ENCODE results near the gene MICAL3.
"Not testable (repeated sequence)": the region's sequence is repeated elsewhere in the genome, so short reads cannot be mapped to it uniquely, and the experiment has no call there.

The MICAL3 gene

GRCh38 chr22:18031695-18032454, 7.5 kb upstream of the MICAL3 start:
- no peak for DNase-seq (ENCODE audit: low spot score)

DNA sequence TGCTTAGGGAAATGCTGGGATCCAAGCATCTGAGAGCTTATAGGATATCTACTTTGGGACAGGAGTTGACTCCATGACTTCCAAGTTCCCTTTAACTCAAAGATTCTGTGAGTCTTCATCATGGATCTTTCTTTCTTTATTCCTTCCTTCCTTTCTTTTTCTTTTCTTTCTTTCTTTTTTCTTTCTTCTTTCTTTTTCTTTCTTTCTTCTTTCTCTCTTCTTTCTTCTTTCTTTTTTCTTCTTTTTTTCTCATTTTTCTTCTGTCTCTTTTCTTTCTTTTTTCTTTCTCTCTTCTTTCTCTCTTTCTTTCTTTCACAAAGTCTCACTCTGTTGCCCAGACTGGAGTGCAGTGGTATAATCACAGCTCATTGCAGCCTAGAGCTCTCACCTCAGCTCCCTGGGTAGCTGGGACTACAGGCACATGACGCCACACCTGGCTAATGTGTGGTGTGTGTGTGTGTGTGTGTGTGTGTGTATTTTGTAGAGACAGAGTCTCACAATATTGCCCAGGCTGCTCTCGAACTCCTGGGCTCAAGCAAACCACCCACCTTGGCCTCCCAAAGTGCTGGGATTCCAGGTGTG, 5.4 kb upstream of the MICAL3 start:
- DNase-seq (ENCODE audit: low spot score), result no peak

- no peak for DNase-seq (ENCODE audit: low spot score)
Measured at GRCh38 chr22:18028817-18029527, 4.6 kb upstream of the MICAL3 start.

DNA sequence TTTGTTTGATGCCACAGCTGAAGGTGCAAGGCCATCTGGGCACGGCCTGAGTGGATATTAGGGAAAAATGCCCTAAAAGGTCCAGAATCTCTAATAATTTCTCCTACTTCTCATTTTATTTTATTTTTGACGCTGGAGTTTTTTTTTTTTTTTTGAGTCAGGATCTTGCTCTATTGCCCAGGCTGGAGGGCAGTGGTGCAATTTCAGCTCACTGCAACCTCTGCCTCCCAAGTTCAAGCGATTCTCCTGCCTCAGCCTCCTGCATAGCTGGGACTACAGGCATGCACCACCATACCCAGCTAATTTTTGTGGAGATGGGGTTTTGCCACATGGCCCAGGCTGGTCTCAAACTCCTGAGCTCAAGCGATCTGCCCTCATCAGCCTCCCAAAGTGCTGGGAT, 1.5 kb upstream of the MICAL3 start:
- DNase-seq (ENCODE audit: low spot score), result not testable (repeated sequence)

DNA sequence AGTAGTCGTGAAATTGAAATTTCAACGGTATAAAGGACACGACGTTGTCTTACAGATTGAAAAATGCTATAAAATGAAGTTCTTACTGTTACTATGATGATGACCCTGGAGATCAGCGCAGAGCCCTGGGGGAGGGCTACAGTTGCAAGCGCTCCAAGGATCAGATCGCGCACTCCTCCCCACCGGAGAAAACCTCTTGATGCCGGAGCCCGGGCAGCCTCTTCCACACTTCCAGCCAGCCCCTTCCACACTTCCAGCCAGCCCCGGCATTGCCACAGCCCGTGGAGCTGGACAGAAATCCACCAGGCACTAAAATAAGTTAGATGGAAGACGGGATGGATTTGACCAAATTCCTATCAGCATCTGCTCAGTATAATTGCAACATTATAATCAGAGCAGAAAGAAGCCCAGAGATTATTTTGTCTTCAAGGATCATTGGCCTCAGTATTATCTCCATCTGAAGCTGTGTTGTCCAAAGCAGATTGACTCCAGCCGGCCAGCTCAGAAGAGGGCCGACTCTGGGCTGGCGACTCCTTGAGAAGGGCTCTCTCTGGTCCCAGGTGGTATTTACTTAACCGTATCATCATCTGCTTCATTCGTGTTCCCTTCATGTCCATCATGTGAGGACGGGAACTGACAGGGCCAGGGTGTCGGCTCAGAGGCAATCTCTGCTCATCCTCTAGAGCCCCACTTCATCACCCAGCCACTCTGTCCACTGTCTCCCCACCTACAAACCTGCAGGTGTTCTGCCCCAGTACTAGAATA, 777 bp upstream of the MICAL3 start:
- no peak for DNase-seq (ENCODE audit: low spot score)

DNA sequence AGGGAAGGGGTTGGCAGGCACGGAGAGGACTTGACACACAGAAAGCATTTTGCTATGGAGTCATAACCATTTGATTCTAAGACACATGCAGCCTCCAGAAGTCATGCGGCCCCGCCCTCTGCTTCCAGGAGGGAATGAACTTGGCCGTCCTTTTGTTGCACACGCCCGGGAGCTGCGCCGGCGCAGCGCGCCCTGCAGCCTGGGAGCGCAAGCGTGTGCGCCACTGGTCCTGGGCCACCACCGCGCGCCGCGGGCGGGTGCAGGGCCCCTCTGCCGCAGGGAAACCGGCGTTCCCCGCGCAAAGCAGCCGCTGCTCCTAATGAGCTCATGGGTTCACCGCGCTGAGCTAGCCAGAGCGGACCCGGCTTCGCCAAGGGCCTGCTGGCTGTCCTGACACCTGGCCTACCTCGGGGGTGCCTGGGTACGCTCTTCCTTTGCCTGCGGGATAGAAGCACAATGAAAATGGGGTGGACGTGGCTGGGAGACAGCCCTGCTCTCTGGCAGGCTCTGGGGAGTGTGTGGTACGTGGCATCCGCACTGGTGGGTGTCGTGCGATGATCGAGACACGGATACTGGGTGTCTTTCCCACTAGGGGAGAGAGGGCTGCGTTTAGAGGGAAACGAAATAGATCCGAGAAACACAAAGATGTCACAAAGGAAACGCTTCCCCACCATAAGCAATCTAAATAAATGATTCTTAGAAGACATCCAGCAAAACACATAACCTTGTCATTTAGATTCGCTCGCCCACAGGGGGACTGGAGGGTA, 669 bp downstream of the MICAL3 start:
- DNase-seq (ENCODE audit: low spot score), result peak; percentile 73

GRCh38 chr22:18022876-18023275, 1.5 kb downstream of the MICAL3 start:
- no peak for DNase-seq (ENCODE audit: low spot score)

DNA sequence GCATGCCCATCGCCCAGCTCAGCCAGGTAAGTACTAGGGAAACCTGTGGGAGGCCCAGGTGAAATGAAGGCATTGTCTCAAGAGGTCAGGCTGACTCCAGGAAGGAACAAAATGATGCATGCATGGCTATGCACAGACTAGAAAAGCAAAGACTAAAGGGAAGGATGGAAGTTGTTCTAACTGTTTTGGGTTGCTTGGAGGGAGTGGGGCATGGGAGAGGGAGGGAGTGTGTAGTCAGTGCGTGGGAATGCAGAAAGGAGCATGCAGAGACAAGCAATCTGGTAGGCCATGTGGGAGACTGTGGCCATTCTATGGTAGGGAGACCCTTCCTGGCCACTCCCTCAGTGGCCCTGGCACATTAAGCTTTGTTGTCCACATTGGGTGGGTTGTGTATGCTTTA, 2.9 kb downstream of the MICAL3 start:
- DNase-seq (ENCODE audit: low spot score), result no peak

- not testable (repeated sequence) for DNase-seq (ENCODE audit: low spot score)
Measured at GRCh38 chr22:18020743-18021142, 3.6 kb downstream of the MICAL3 start.

DNA sequence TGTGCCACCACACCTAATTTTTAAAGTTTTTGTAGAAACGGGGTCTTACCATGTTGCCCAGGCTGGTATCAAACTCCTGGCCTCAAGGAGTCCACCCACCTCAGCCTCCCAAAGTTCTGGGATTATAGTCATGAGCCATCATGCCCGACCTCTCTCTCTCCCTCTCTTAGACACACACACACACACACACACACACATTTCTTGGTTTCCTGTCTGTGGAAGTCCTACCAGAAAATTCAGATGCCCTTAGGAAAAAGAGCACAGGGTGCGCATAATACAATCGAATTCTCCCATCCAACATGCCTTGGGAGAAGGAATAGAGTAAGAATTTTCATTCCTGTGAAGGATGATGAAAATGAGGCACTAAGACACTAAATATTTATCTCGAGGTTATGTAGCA, 10.4 kb downstream of the MICAL3 start:
- DNase-seq (ENCODE audit: low spot score), result no peak

GRCh38 chr22:18013436-18013835, 10.9 kb downstream of the MICAL3 start:
- DNase-seq (ENCODE audit: low spot score), result no peak

GRCh38 chr22:18012531-18012930, 11.8 kb downstream of the MICAL3 start:
- no peak for DNase-seq (ENCODE audit: low spot score)

- DNase-seq (ENCODE audit: low spot score), result no peak
Measured at GRCh38 chr22:18010266-18010665, 14.1 kb downstream of the MICAL3 start.

GRCh38 chr22:18008136-18008535, 16.2 kb downstream of the MICAL3 start:
- DNase-seq (ENCODE audit: low spot score), result no peak

DNA sequence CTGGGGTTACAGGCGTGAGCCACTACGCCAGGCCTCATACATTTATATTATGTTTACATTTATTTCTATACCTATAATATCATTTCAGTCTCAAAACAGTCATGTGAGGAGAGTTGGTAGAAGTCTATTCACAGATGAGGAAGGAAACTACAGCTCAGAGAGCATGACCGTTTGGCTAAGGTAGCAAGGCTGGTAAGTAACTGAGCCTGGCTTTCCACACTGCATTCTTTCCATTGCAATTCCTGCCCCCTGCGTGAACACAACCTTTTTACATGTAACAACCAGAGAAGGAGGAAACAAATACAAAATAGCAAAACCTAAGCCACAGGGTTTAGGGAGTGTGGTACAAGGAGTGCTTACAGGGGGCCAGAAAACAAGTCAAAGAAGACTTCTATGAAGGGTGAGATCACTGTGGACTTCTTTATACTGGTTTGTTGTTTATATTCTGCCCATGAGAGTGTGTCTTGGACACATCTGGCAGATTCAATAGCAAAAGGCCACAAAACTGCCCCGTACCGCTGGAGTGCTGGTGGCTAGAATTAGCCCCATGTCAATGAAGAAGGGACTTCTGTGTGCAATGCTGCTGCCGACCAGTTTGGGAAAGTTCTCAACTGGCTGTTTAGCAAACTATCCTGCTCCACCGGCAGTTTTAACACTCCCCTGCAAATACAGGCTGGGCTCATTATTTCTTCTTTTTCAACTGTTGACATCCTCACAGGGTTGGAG, 19.0 kb downstream of the MICAL3 start:
- DNase-seq (ENCODE audit: low spot score), result no peak

- not testable (repeated sequence) for DNase-seq (ENCODE audit: low spot score)
Measured at GRCh38 chr22:18001894-18002315, 22.5 kb downstream of the MICAL3 start.

DNA sequence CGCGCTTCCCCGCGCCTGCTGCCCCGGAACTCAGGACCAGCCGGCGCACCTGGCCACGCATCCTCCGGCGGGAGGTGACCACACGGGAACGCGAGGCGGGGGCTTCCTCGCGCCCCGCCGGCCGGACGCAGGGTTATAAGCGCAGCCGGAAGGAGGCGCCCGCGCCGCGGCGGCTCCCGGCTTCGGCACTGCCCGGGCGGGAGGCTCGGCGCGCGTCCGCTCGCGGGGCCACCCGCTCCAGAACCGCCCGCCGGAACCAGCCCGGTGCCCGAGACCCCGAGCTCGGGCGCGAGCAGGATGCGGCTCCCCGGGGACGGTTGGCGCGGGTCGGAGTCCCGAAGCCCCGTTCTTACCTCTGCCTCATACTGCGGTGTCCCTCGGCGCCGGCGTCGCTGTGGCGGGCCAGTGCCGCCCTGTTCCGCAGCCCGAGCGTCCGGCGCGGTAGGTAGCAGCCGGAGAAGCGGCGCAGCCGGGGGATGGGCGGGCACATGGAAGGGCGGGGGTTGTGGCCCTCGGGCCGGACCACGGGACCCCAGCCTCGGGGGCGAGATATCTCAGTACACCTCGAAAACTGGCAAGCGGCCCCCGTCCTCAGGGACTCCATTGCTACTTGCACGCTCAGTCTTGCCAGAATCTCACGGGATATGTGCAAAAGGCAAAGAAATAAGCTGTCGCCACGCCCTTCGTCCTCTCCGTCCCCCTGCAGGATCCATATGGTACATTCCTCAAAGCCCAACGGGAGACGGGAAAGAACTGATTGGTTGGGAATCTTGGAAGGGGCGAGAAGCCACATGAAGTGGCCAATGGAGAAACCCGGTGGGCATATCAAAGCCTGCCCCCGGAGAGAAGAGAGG, 23.1 kb downstream of the MICAL3 start:
- DNase-seq (ENCODE audit: low spot score), result peak; percentile 94

- peak; percentile 63 for DNase-seq (ENCODE audit: low spot score)
Measured at GRCh38 chr22:18000441-18001039, 23.8 kb downstream of the MICAL3 start.

DNA sequence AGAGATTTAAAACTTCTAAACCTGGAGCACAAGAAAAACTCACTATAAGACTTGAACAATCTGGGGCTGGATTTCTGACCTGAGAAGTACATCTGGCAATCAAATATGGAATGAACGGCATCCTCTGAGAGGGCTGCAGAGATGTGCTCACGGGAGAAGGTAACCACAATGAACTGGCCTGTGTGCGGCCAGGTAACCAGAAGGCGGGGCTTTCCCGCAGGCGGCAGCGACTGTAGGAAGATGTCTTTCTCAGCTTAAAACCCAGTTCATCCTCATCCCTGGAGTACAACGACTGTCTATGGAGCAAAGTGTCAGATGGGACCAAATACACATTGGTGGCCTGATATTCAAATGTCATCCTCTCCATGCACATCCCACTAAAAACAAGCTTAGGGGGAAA, 24.5 kb downstream of the MICAL3 start:
- DNase-seq (ENCODE audit: low spot score), result no peak

DNA sequence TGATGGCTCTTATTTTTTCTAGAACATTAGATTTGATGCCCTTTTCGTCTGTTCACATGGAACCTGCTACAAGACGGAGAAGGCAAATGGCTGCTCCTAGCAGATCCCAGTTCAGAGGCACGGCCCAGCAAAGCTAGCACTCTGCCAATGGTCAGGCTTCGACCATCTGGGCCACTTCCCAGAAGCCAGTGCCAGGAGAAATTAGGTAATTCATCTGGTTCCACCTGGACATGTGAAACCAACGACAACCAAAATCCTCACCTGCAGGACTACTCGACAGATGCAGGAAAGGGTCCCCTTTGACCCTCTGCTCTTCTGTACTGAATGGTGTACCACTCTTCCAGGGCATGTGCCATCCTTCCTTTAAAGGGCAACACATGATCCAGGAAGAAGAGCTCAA, 25.4 kb downstream of the MICAL3 start:
- DNase-seq (ENCODE audit: low spot score), result no peak

Data from ecto neural progenitor cell (in vitro differentiated cells).